HepG2 (cell line): Measurements from ENCODE around the gene TATDN3. TPM values are rescaled to one million over a fixed set of nuclear protein-coding genes. Genes with fewer than 3 reads are reported as not detected.

Source experiments
- ATAC-seq: fragments of 200-7000 bp; cut with Tn5 transposase; 3 replicates; pipeline ENCODE4 v1.9.1; 2020; ENCODE audit warnings: mild to moderate bottlenecking, moderate library complexity
- BruUV-seq: library from RNA; stranded (reverse); fragments of 400-500 nt; replicated peaks from 2 replicates; lab custom pipeline; 2021; lab: Mats Ljungman, UMichigan
- CTCF ChIA-PET: fragments of 300-600 bp; formaldehyde crosslinking; extraction: SDS; loops from one replicate; lab custom pipeline; 2021; ENCODE audit warnings: low total read pairs, inconsistent platforms, low intra/inter-chr PET ratio; lab: Yijun Ruan, JAX
- POLR2A ChIA-PET: fragments of 350-600 bp; sonication (Branson Sonifier 250); formaldehyde crosslinking; loops from one replicate; lab custom pipeline; 2020; ENCODE audit warnings: antibody characterized with exemption, inconsistent platforms; lab: Yijun Ruan, JAX
- DNase-seq: peaks from one replicate; pipeline ENCODE4 v3.0.0-alpha.2; 2015; ENCODE audit warnings: low spot score
- FAIRE-seq: peaks from 3 replicates; lab custom pipeline; 2011; peaks lifted over from hg19 to GRCh38; lab: Jason Lieb, UNC
- H2AFZ ChIP-seq: one replicate; pipeline ENCODE4 v1.6.1; 2011; ENCODE audit warnings: low read length, inconsistent platforms
- H3K27ac ChIP-seq: fragments of 300-600 bp; 3 replicates; pipeline ENCODE4 v1.8.0; 2011; ENCODE audit warnings: mixed run types, mild to moderate bottlenecking, mixed read lengths, low read length, inconsistent platforms; ENCODE audit not compliant: insufficient read depth; ENCODE audit errors: extremely low read length
- H3K27me3 ChIP-seq, 2 experiments: fragments of 200-600 bp in 1 of 2; 2 replicates in 1 of 2; 3 replicates in 1 of 2; pipeline versions ENCODE4 v1.6.0 to v1.8.0; 2011; ENCODE audit warnings: low read length in 2 of 2, mild to moderate bottlenecking in 2 of 2, moderate library complexity in 2 of 2, inconsistent platforms in 1 of 2; ENCODE audit not compliant: insufficient read depth in 2 of 2, control insufficient read depth in 1 of 2
- H3K36me3 ChIP-seq, 2 experiments: fragments of 200-600 bp in 1 of 2; replicated peaks in 1 of 2; 2 replicates in 1 of 2; 3 replicates in 1 of 2; pipeline versions ENCODE4 v1.5.1 to v1.8.0; 2011; ENCODE audit warnings: low read length in 2 of 2, inconsistent platforms in 1 of 2; ENCODE audit not compliant: insufficient read depth in 2 of 2, control insufficient read depth in 1 of 2
- H3K4me1 ChIP-seq: 2 replicates; pipeline ENCODE4 v1.5.1; 2012; ENCODE audit warnings: low read length, inconsistent platforms; ENCODE audit not compliant: insufficient read depth
- H3K4me2 ChIP-seq: 2 replicates; pipeline ENCODE4 v1.6.0; 2011; ENCODE audit warnings: low read depth, low read length, inconsistent platforms
- H3K4me3 ChIP-seq, 3 experiments: fragments of 200-600 bp in 1 of 3; sonication (generic), shearing (Covaris generic) in 1 of 3; replicated peaks in 1 of 3; 2 replicates each; pipeline ENCODE4 v1.5.1; 2011 to 2016; ENCODE audit warnings: low read length in 3 of 3, inconsistent platforms in 2 of 3, low read depth in 2 of 3, mild to moderate bottlenecking in 2 of 3, control low read depth in 1 of 3, mixed read lengths in 1 of 3; ENCODE audit not compliant: insufficient read depth in 1 of 3
- H3K79me2 ChIP-seq: one replicate; pipeline ENCODE4 v1.6.1; 2011; ENCODE audit warnings: low read length, inconsistent platforms; ENCODE audit not compliant: insufficient read depth
- H3K9ac ChIP-seq: 2 replicates; pipeline ENCODE4 v1.6.0; 2011; ENCODE audit warnings: mild to moderate bottlenecking, low read depth, low read length, inconsistent platforms; ENCODE audit not compliant: insufficient read depth
- H3K9me3 ChIP-seq: 2 replicates; pipeline ENCODE4 v1.5.1; 2012; ENCODE audit warnings: mild to moderate bottlenecking, low read length
- H4K20me1 ChIP-seq: 2 replicates; pipeline ENCODE4 v1.6.0; 2011; ENCODE audit warnings: inconsistent platforms, mild to moderate bottlenecking, low read length, moderate library complexity; ENCODE audit not compliant: insufficient read depth
- ASH2L ChIP-seq: fragments of 300-600, 200-600 bp; sonication (generic); IDR thresholded peaks from 2 replicates; pipeline ENCODE4 v1.7.0; 2017; ENCODE audit warnings: low read depth, mild to moderate bottlenecking, moderate library complexity, mixed read lengths, low read length; ENCODE audit not compliant: insufficient read length
- MAFF ChIP-seq: IDR thresholded peaks from 2 replicates; pipeline ENCODE4 v1.6.1; 2011; ENCODE audit warnings: low read depth, low read length, improper control_type of control experiment
- MAFK ChIP-seq, 2 experiments: IDR thresholded peaks in 1 of 2; conservative IDR thresholded peaks in 1 of 2; 2 replicates each; pipeline ENCODE4 v1.6.1; 2011; ENCODE audit warnings: improper control_type of control experiment in 2 of 2, low read length in 2 of 2
- MIER2 ChIP-seq: IDR thresholded peaks from 2 replicates; pipeline ENCODE4 v1.6.1; 2016; ENCODE audit warnings: missing biosample characterization, missing genetic modification reagents
- TCF12 ChIP-seq, 2 experiments: fragments of 450-650 bp in 1 of 2; sonication (generic) in 1 of 2; formaldehyde crosslinking in 1 of 2; IDR thresholded peaks; 2 replicates each; pipeline versions ENCODE4 v1.6.1 to v1.8.0; 2017 to 2022; ENCODE audit warnings: antibody characterized with exemption in 1 of 2, mild to moderate bottlenecking in 1 of 2, missing genetic modification reagents in 1 of 2, moderate library complexity in 1 of 2
- THAP9 ChIP-seq: sonication (generic); formaldehyde crosslinking; IDR thresholded peaks from 2 replicates; pipeline ENCODE4; 2020; ENCODE audit warnings: missing genetic modification reagents, mild to moderate bottlenecking, borderline replicate concordance
- ZBTB26 ChIP-seq: IDR thresholded peaks from 2 replicates; pipeline ENCODE4 v1.6.1; 2016; ENCODE audit warnings: missing compliant biosample characterization, missing genetic modification reagents, borderline replicate concordance
- ZKSCAN5 ChIP-seq: sonication (generic); formaldehyde crosslinking; IDR thresholded peaks from 2 replicates; pipeline ENCODE4 v1.5.1; 2020; ENCODE audit warnings: mild to moderate bottlenecking, missing genetic modification reagents
- ZNF232 ChIP-seq: sonication (generic); formaldehyde crosslinking; IDR thresholded peaks from 2 replicates; pipeline ENCODE4 v1.4.0; 2020; ENCODE audit warnings: missing genetic modification reagents, borderline replicate concordance
- ZNF3 ChIP-seq: IDR thresholded peaks from 2 replicates; pipeline ENCODE4 v1.7.0; 2017; ENCODE audit warnings: inconsistent platforms
- ZNF382 ChIP-seq: sonication (generic); formaldehyde crosslinking; IDR thresholded peaks from 2 replicates; pipeline ENCODE4 v1.5.0; 2020; ENCODE audit warnings: missing genetic modification reagents, mild to moderate bottlenecking, borderline replicate concordance
- ZNF562 ChIP-seq: sonication (generic); formaldehyde crosslinking; IDR thresholded peaks from 2 replicates; pipeline ENCODE4 v1.8.0; 2022; ENCODE audit warnings: missing genetic modification reagents, borderline replicate concordance
- ZNF747 ChIP-seq: sonication (generic); formaldehyde crosslinking; IDR thresholded peaks from 2 replicates; pipeline ENCODE4 v1.8.1; 2023; ENCODE audit warnings: missing genetic modification reagents, mild to moderate bottlenecking, borderline replicate concordance
- WGBS: methylation state at CpG from one replicate; pipeline ENCODE4 v1.1.6; 2017; ENCODE audit warnings: low lambda C conversion rate; 5-methylcytosine and 5-hydroxymethylcytosine counted together
- in situ Hi-C: cut with HindIII; loops from 2 replicates; pipeline ENCODE4 v1.10.0; 2017; ENCODE audit warnings: low pct_unique_long_range_greater_than_20kb; ENCODE audit not compliant: extremely low pct_ligation_motif_present
- intact Hi-C: fragments of 100-400 bp; cut with micrococcal nuclease; formaldehyde crosslinking; loops from one replicate; pipeline ENCODE4 v1.10.0; 2022; ENCODE audit not compliant: unreplicated experiment
- polyA plus RNA-seq, 8 experiments: library from polyadenylated mRNA; depleted of rRNA in 3 of 8; stranded (reverse) in 7 of 8; unstranded in 1 of 8; fragments of >200 nt; fragmentation: Illumina TruSeq in 4 of 8; extraction: Trizol in 4 of 8; gene quantifications; 2 replicates each; pipeline versions ENCODE4 v1.2.1 to v1.2.3, GENCODE V29; 2011 to 2016; ENCODE audit warnings: low read depth in 4 of 8, missing spikeins in 1 of 8, mixed read lengths in 1 of 8; ENCODE audit not compliant: insufficient read depth in 1 of 8
- total RNA-seq, 5 experiments: library from RNA; depleted of rRNA; stranded (reverse); fragments of >200 nt; fragmentation: Illumina TruSeq; extraction: Trizol; gene quantifications; 2 replicates each; pipeline ENCODE4 v1.2.3, GENCODE V29; 2016; ENCODE audit warnings: low read depth in 1 of 5
- TF ChIP-seq, protein P1 (sequence below): sonication (generic); formaldehyde crosslinking; IDR thresholded peaks from 2 replicates; pipeline ENCODE4 v1.5.1; 2020; ENCODE audit warnings: mild to moderate bottlenecking, missing genetic modification reagents, moderate library complexity

TATDN3 gene
- total and polyA plus RNA-seq, 2 of the 13 experiments (the other 11 are each of a cell fraction or from before 2014, with no cell fraction given), result 7.3 to 8.6 TPM

- TF ChIP-seq ZBTB26 (CRISPR knock-in tag) (no peak), ZNF747 (CRISPR knock-in tag) (no peak)
These were observed 29.3 kb downstream of the TATDN3 start (continued) for GRCh38 chr1:212820969-212821368.

- intact Hi-C loops, result no loop called here
- no peak overlapping the region for H2AFZ ChIP-seq
- no peak overlapping the region for H3K9ac ChIP-seq
- H3K4me1 ChIP-seq, result peaks cover 62% of the 10 kb centered on the region
- no peaks in the 10 kb centered on the region for H4K20me1 ChIP-seq
- H3K4me3 ChIP-seq, result no peak overlapping the region
- ChIA-PET POLR2A (interaction anchor here (0.7 kb wide), 1 partner anchor 35 kb away, joined by 4 read pairs; the partner anchor contains the start of gene FLVCR1), CTCF (no interaction called here)
- H3K4me2 ChIP-seq, result no peak overlapping the region
- no TSS peak for BruUV-seq
- FAIRE-seq, result no peak
- WGBS, result 97% methylated on average over 3 of the region's 3 CpGs
- H3K9me3 ChIP-seq, result peaks cover 16% of the 10 kb centered on the region
- no peaks in the 10 kb centered on the region for H3K36me3 ChIP-seq
- no peak for ATAC-seq
- no peaks in the 10 kb centered on the region for H3K27me3 ChIP-seq
- H3K79me2 ChIP-seq, result no peaks in the 10 kb centered on the region
- DNase-seq, result no peak
- in situ Hi-C loops, result no loop called here
- peak overlapping the region; percentile 6 for H3K27ac ChIP-seq
- TF ChIP-seq THAP9 (CRISPR knock-in tag) (no peak), TCF12 (IDR thresholded peaks at IDR 0.05) (no peak), TCF12 (CRISPR knock-in tag; IDR thresholded peaks at IDR 0.05) (no peak), ZNF562 (CRISPR knock-in tag) (no peak), MIER2 (CRISPR knock-in tag) (no peak), ZNF382 (CRISPR knock-in tag) (no peak), ZNF232 (no peak), MAFK (conservative IDR thresholded peaks at IDR 0.05 in 1 of 2, IDR thresholded peaks at IDR 0.05 in 1 of 2; ENCODE audit: low read length in 2 of 2) (no peak), ASH2L (no peak), ZNF3 (no peak), ZKSCAN5 (CRISPR knock-in tag) (no peak), MAFF (no peak)
- TF ChIP-seq, protein P1, sequence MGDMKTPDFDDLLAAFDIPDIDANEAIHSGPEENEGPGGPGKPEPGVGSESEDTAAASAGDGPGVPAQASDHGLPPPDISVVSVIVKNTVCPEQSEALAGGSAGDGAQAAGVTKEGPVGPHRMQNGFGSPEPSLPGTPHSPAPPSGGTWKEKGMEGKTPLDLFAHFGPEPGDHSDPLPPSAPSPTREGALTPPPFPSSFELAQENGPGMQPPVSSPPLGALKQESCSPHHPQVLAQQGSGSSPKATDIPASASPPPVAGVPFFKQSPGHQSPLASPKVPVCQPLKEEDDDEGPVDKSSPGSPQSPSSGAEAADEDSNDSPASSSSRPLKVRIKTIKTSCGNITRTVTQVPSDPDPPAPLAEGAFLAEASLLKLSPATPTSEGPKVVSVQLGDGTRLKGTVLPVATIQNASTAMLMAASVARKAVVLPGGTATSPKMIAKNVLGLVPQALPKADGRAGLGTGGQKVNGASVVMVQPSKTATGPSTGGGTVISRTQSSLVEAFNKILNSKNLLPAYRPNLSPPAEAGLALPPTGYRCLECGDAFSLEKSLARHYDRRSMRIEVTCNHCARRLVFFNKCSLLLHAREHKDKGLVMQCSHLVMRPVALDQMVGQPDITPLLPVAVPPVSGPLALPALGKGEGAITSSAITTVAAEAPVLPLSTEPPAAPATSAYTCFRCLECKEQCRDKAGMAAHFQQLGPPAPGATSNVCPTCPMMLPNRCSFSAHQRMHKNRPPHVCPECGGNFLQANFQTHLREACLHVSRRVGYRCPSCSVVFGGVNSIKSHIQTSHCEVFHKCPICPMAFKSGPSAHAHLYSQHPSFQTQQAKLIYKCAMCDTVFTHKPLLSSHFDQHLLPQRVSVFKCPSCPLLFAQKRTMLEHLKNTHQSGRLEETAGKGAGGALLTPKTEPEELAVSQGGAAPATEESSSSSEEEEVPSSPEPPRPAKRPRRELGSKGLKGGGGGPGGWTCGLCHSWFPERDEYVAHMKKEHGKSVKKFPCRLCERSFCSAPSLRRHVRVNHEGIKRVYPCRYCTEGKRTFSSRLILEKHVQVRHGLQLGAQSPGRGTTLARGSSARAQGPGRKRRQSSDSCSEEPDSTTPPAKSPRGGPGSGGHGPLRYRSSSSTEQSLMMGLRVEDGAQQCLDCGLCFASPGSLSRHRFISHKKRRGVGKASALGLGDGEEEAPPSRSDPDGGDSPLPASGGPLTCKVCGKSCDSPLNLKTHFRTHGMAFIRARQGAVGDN (CRISPR knock-in tag), result no peak
These were observed 31.3 kb downstream of the TATDN3 start for GRCh38 chr1:212822956-212823355.
